ENCODE results near the gene SYT14. TPM values are rescaled to one million over a fixed set of nuclear protein-coding genes. Genes with fewer than 3 reads are reported as not detected.
A peak's percentile ranks its signal among the peaks of the same experiment; 100 is the strongest.
"Not testable (repeated sequence)": the region's sequence is repeated elsewhere in the genome, so short reads cannot be mapped to it uniquely, and the experiment has no call there.

The SYT14 gene
- polyA plus RNA-seq, 1 experiment = 1.5 TPM

DNA sequence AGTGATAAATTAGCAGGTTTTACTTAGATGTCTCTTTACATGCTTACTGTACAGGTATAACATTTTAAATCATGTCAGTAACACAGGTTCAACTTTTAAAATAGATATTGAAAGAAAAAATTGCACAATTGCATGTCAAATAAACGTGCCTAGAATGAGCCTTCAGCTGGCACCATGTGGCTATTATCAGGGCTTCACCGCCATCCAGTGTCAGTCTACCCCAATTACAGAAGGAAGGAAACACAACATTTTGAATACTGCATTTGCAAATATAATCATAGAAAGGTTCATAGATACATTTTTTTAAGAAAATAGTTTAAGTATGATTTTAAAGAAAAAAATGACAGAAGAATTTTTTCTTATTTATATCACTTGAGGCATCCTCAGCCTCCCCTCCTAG is 247.0 kb downstream of the SYT14 start:
- DNase-seq (ENCODE audit: low read depth) = no peak
- CTCF ChIA-PET = no interaction called here
- no peaks in the 10 kb centered on the region for H3K27me3 ChIP-seq (ENCODE audit: control insufficient read depth, insufficient read depth, low read length)
- H3K36me3 ChIP-seq (ENCODE audit: control insufficient read depth, insufficient read depth, low read length) = no peaks in the 10 kb centered on the region
- TF ChIP-seq, protein P1, sequence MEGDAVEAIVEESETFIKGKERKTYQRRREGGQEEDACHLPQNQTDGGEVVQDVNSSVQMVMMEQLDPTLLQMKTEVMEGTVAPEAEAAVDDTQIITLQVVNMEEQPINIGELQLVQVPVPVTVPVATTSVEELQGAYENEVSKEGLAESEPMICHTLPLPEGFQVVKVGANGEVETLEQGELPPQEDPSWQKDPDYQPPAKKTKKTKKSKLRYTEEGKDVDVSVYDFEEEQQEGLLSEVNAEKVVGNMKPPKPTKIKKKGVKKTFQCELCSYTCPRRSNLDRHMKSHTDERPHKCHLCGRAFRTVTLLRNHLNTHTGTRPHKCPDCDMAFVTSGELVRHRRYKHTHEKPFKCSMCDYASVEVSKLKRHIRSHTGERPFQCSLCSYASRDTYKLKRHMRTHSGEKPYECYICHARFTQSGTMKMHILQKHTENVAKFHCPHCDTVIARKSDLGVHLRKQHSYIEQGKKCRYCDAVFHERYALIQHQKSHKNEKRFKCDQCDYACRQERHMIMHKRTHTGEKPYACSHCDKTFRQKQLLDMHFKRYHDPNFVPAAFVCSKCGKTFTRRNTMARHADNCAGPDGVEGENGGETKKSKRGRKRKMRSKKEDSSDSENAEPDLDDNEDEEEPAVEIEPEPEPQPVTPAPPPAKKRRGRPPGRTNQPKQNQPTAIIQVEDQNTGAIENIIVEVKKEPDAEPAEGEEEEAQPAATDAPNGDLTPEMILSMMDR (IDR thresholded peaks at IDR 0.05; ENCODE audit: insufficient read depth, low read depth, low read length) = no peak
- POLR2A ChIA-PET = no interaction called here
- H3K4me3 ChIP-seq (ENCODE audit: low read depth, low read length) = no peak overlapping the region

DNA sequence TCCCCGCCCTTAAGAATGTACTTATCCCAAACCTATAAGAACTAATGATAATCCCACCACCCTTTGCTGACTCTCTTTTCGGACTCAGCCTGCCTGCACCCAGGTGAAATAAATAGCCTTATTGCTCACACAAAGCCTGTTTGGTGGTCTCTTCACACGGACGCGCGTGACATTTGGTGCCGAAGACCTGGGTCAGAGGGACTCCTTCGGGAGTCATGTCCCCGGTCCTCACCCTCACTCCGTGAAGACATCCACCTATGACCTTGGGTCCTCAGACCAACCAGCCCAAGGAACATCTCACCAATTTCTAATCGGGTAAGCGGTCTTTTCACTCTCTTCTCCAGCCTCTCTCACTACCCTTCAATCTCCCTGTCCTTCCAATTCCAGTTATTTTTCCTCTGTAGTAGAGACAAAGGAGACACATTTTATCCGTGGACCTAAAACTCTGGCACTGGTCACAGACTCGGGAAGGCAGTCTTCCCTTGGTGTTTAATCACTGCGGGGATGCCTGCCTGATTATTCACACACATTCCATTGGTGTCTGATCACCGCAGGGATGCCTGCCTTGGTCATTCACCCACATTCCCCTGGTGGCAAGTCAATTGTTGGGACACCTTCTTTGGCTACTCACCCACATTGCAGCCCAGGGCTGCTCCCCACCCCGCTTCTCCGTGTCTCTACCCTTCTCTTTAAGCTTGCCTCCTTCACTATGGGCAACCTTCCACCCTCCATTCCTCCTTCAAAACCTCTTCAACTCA is 250.0 kb downstream of the SYT14 start:
- H3K4me3 ChIP-seq (ENCODE audit: low read depth, low read length); CTCF ChIA-PET; H3K36me3 ChIP-seq (ENCODE audit: control insufficient read depth, insufficient read depth, low read length); POLR2A ChIA-PET; H3K27me3 ChIP-seq (ENCODE audit: control insufficient read depth, insufficient read depth, low read length): not testable (repeated sequence)
- peak; percentile 31 for DNase-seq (ENCODE audit: low read depth)

DNA sequence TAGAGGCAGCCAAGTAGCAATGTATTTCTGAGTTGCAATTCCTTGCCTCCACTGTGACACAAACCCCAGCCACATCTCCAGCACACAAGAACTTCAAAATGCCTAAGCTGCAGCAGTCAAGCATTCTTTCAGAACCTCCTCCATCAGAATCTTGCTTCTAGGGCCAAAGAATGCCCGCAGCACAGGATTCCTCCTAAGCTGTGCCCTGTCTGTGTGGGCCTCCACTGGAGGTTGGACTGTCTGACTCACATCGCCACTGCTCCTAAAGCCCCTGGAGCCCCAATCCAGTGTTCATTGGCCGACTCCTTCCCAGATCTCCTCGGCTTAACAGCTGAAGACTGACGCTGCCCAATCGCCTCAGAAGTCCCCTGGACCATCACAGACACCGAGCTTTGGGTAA is 251.4 kb downstream of the SYT14 start:
- ChIA-PET CTCF (interaction anchor here (1.3 kb wide), 1 partner anchor 46 kb away, joined by 3 read pairs; no protein-coding TSS in a partner anchor), POLR2A (no interaction called here)

DNA sequence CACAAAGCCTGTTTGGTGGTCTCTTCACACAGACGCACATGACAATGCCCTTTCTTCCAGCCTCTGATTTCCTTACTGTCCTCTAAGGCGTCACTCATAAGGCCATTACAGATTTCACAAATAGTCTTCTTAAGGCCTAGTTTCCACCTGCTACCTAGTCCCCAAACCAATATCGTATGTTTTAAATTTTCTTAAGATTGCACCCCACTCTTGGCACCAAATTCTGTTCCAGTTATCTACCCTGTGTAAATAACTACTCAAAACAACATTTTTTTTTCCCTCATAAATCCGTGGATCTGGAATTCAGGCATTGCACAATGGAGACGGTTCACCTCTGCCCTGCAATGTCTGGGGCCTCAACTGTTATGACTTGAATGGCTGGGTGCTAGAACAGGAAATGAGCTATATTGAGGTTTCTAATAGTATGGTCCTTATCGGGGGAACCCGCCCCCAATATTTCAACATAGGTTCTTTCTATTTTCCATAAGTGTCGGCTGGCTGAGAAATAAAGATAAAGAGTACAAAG is 257.7 kb downstream of the SYT14 start:
- H3K4me3 ChIP-seq (ENCODE audit: low read depth, low read length) = no peak overlapping the region
- DNase-seq (ENCODE audit: low read depth) = no peak
- ChIA-PET POLR2A (no interaction called here), CTCF (no interaction called here)
- H3K27me3 ChIP-seq (ENCODE audit: control insufficient read depth, insufficient read depth, low read length) = no peaks in the 10 kb centered on the region
- no peaks in the 10 kb centered on the region for H3K36me3 ChIP-seq (ENCODE audit: control insufficient read depth, insufficient read depth, low read length)
- TF ChIP-seq, protein P1 (IDR thresholded peaks at IDR 0.05; ENCODE audit: insufficient read depth, low read depth, low read length) = no peak

More for the DNA sequence above, 251.4 kb downstream of the SYT14 start:
- TF ChIP-seq, protein P1 (IDR thresholded peaks at IDR 0.05; ENCODE audit: insufficient read depth, low read depth, low read length) = no peak
- Histone ChIP-seq H3K36me3 (ENCODE audit: control insufficient read depth, insufficient read depth, low read length) (no peaks in the 10 kb centered on the region), H3K4me3 (ENCODE audit: low read depth, low read length) (no peak overlapping the region), H3K27me3 (ENCODE audit: control insufficient read depth, insufficient read depth, low read length) (no peaks in the 10 kb centered on the region)
- no peak for DNase-seq (ENCODE audit: low read depth)

DNA sequence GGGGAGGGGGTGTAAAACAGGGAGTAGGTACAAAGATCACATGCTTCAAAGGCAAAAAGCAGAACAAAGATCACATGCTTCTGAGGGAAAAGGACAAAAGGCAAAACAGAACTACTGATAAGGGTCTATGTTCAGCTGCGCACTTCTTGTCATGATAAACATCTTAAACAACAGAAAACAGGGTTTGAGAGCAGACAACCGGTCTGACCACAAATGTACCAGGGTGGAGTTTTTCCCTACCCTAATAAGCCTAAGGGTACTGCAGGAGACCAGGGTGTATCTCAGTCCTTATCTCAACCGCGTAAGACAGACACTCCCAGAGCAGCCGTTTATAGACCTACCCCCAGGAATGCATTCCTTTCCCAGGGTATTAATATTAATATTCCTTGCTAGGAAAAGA is 258.2 kb downstream of the SYT14 start:
- H3K36me3 ChIP-seq (ENCODE audit: control insufficient read depth, insufficient read depth, low read length); CTCF ChIA-PET; POLR2A ChIA-PET; H3K27me3 ChIP-seq (ENCODE audit: control insufficient read depth, insufficient read depth, low read length); DNase-seq (ENCODE audit: low read depth); H3K4me3 ChIP-seq (ENCODE audit: low read depth, low read length): not testable (repeated sequence)

DNA sequence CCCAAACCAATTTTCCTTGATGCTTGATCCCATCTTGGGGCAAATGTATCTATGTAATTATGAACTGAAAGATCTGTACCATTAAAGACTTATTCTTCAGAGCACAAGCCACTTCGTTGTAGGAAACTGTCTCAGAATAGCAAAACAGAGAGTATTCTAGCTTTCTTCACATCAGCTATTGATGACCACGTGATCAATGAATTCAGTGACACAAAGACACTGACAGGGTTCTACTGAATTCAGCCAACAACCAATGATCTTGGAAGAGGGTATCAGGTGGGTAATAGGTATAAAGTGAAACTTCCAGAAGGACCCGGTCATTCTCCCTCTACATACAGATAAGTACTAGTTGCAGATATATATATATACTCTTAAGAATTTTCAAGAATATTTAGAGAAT is 260.8 kb downstream of the SYT14 start:
- H3K27me3 ChIP-seq (ENCODE audit: control insufficient read depth, insufficient read depth, low read length) = no peaks in the 10 kb centered on the region
- no peak for DNase-seq (ENCODE audit: low read depth)
- no peaks in the 10 kb centered on the region for H3K36me3 ChIP-seq (ENCODE audit: control insufficient read depth, insufficient read depth, low read length)
- ChIA-PET CTCF (interaction anchor here (1.2 kb wide), 1 partner anchor 12 kb away, joined by 3 read pairs; no protein-coding TSS in a partner anchor), POLR2A (no interaction called here)
- TF ChIP-seq, protein P1 (IDR thresholded peaks at IDR 0.05; ENCODE audit: insufficient read depth, low read depth, low read length) = no peak
- H3K4me3 ChIP-seq (ENCODE audit: low read depth, low read length) = no peak overlapping the region
